ENCODE results near the gene SGTA. TPM values are rescaled to one million over a fixed set of nuclear protein-coding genes. Genes with fewer than 3 reads are reported as not detected.

Gene SGTA
- total and polyA plus RNA-seq, 2 of the 4 experiments (the other 2 are of a cell fraction), result 17.4 to 72.9 TPM

- TF ChIP-seq SMC3 (IDR thresholded peaks at IDR 0.05; ENCODE audit: low read depth, low read length) (no peak), FOS (IDR thresholded peaks at IDR 0.05; ENCODE audit: low read depth, low read length) (no peak), CEBPB (IDR thresholded peaks at IDR 0.05; ENCODE audit: low read depth, low read length) (no peak), CHD1 (IDR thresholded peaks at IDR 0.05; ENCODE audit: low read depth, low read length) (no peak), MAFK (IDR thresholded peaks at IDR 0.05; ENCODE audit: low read depth, low read length) (no peak), NFE2L2 (IDR thresholded peaks at IDR 0.05; ENCODE audit: low read depth, low read length) (no peak), MAZ (IDR thresholded peaks at IDR 0.05; ENCODE audit: borderline replicate concordance, low read depth, low read length) (no peak), MXI1 (IDR thresholded peaks at IDR 0.05; ENCODE audit: borderline replicate concordance, low read depth, low read length) (no peak), RFX5 (IDR thresholded peaks at IDR 0.05; ENCODE audit: low read depth, low read length) (no peak), RCOR1 (IDR thresholded peaks at IDR 0.05; ENCODE audit: insufficient replicate concordance, low read length) (no peak)
- TF ChIP-seq, protein P1, sequence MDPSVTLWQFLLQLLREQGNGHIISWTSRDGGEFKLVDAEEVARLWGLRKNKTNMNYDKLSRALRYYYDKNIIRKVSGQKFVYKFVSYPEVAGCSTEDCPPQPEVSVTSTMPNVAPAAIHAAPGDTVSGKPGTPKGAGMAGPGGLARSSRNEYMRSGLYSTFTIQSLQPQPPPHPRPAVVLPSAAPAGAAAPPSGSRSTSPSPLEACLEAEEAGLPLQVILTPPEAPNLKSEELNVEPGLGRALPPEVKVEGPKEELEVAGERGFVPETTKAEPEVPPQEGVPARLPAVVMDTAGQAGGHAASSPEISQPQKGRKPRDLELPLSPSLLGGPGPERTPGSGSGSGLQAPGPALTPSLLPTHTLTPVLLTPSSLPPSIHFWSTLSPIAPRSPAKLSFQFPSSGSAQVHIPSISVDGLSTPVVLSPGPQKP (IDR thresholded peaks at IDR 0.05; ENCODE audit: borderline replicate concordance, low read depth, low read length), result no peak
- TF ChIP-seq, protein P2, sequence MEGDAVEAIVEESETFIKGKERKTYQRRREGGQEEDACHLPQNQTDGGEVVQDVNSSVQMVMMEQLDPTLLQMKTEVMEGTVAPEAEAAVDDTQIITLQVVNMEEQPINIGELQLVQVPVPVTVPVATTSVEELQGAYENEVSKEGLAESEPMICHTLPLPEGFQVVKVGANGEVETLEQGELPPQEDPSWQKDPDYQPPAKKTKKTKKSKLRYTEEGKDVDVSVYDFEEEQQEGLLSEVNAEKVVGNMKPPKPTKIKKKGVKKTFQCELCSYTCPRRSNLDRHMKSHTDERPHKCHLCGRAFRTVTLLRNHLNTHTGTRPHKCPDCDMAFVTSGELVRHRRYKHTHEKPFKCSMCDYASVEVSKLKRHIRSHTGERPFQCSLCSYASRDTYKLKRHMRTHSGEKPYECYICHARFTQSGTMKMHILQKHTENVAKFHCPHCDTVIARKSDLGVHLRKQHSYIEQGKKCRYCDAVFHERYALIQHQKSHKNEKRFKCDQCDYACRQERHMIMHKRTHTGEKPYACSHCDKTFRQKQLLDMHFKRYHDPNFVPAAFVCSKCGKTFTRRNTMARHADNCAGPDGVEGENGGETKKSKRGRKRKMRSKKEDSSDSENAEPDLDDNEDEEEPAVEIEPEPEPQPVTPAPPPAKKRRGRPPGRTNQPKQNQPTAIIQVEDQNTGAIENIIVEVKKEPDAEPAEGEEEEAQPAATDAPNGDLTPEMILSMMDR (conservative IDR thresholded peaks at IDR 0.05; ENCODE audit: low read depth, low read length), result no peak
- DNase-seq (no peak), ATAC-seq (ENCODE audit: low read depth) (no peak)
- H2AK9ac ChIP-seq (replicated peaks; ENCODE audit: low read depth, low read length, poor library complexity), result no peak overlapping the region
- no peak overlapping the region for H2AFZ ChIP-seq (replicated peaks; ENCODE audit: low read length, poor library complexity)
- peaks cover 0 to 31% of the 10 kb centered on the region in 2 experiments; a peak in 3 of 4 replicates for H3K79me1 ChIP-seq (ENCODE audit: low read depth in 1 of 2, low read length in 2 of 2)
- H4K91ac ChIP-seq (ENCODE audit: insufficient read depth, low read depth, low read length), result no peak overlapping the region
- no peak overlapping the region for H3K4me3 ChIP-seq (ENCODE audit: insufficient read depth, low read depth, low read length)
- peaks cover 6% of the 10 kb centered on the region; the same call in 1 of the 2 replicates for H4K20me1 ChIP-seq (ENCODE audit: insufficient read depth, low read length)
- H3K18ac ChIP-seq (ENCODE audit: low read depth, low read length), result no peak overlapping the region
- H3K36me3 ChIP-seq (ENCODE audit: control insufficient read depth, insufficient read depth, low read length), result peaks cover 47% of the 10 kb centered on the region
- no peak overlapping the region for H3K4ac ChIP-seq (ENCODE audit: low read depth, low read length)
- POLR2A ChIA-PET (ENCODE audit: unreplicated experiment), result no interaction called here
- CTCF ChIA-PET, result no interaction called here
- H4K8ac ChIP-seq (ENCODE audit: low read depth in 2 of 2, low read length in 2 of 2), result no peak overlapping the region
- no peak overlapping the region for H2AK5ac ChIP-seq (ENCODE audit: low read depth, low read length)
- intact Hi-C loops (cut with micrococcal nuclease) (no loop called here), dilution Hi-C loops (cut with HindIII; ENCODE audit: low sequenced_read_pairs, unreplicated experiment) (no loop called here), in situ Hi-C loops (cut with MboI; ENCODE audit: low sequenced_read_pairs) (no loop called here)
- no TSS peak for BruUV-seq (replicated peaks)
- no peaks in the 10 kb centered on the region for H3K4me1 ChIP-seq (ENCODE audit: control insufficient read depth, insufficient read depth, low read length)
- H2BK20ac ChIP-seq (ENCODE audit: low read depth, low read length), result no peak overlapping the region
- WGBS, 2 experiments (ENCODE audit: extremely low coverage in 2 of 2, insufficient read length in 1 of 2), result 96% methylated on average over 22 of the region's 22 CpGs; no CpG with 5 or more reads in 1 of the 2 experiments
- H3K56ac ChIP-seq (ENCODE audit: extremely low read depth, insufficient read depth, low read length), result no peak overlapping the region
- no peak overlapping the region for H3K4me2 ChIP-seq (ENCODE audit: low read depth, low read length)
- no peak overlapping the region for H4K5ac ChIP-seq (ENCODE audit: low read depth, low read length)
- H3K9me1 ChIP-seq (ENCODE audit: insufficient read depth, low read length), result no peaks in the 10 kb centered on the region
- H3K23ac ChIP-seq (ENCODE audit: low read depth, low read length), result no peak overlapping the region
- no peak overlapping the region for H2BK120ac ChIP-seq (ENCODE audit: low read depth, low read length)
- no peaks in the 10 kb centered on the region for H3K27me3 ChIP-seq (ENCODE audit: control insufficient read depth, insufficient read depth, low read length)
- H3K27ac ChIP-seq (ENCODE audit: insufficient read depth, low read length), result no peak overlapping the region
- H3K14ac ChIP-seq (replicated peaks; ENCODE audit: low read depth, low read length), result no peak overlapping the region
- H3K9ac ChIP-seq (ENCODE audit: low read depth, low read length), result no peak overlapping the region
- H2BK15ac ChIP-seq (ENCODE audit: low read depth, low read length), result no peak overlapping the region
- no peaks in the 10 kb centered on the region for H3K9me3 ChIP-seq (ENCODE audit: control insufficient read depth, insufficient read depth, low read length)
- H2BK5ac ChIP-seq (ENCODE audit: low read depth, low read length, poor library complexity, severe bottlenecking), result no peak overlapping the region
Measured at GRCh38 chr19:2800506-2800905, 17.4 kb upstream of the SGTA start.

Measured in IMR-90 (cell line).